ENCODE measurements around the gene HNRNPA2B1. TPM values are rescaled to one million over a fixed set of nuclear protein-coding genes. Genes with fewer than 3 reads are reported as not detected.
A peak's percentile ranks its signal among the peaks of the same experiment; 100 is the strongest.

The HNRNPA2B1 gene
- total and polyA plus RNA-seq, 2 of the 4 experiments (the other 2 are of a cell fraction) = 49.3 to 515 TPM

GRCh38 chr7:26202019-26202990 is 1.8 kb upstream of the HNRNPA2B1 start:
- in situ Hi-C loops (cut with MboI; ENCODE audit: low sequenced_read_pairs) = loop anchor here (10.0 to 25.0 kb wide), 3 partner anchors 348 to 660 kb away; partner anchors contain the start of gene SKAP2
- no peak for TF ChIP-seq NFE2L2 (IDR thresholded peaks at IDR 0.05; ENCODE audit: low read depth, low read length)
- TF ChIP-seq SMC3 (IDR thresholded peaks at IDR 0.05; ENCODE audit: low read depth, low read length) = no peak
- TF ChIP-seq CTCF (conservative IDR thresholded peaks at IDR 0.05; ENCODE audit: low read depth, low read length) = no peak
- no peak for TF ChIP-seq RCOR1 (IDR thresholded peaks at IDR 0.05; ENCODE audit: insufficient replicate concordance, low read length)
- TF ChIP-seq RFX5 (IDR thresholded peaks at IDR 0.05; ENCODE audit: low read depth, low read length) = no peak
- no peak for TF ChIP-seq MAFK (IDR thresholded peaks at IDR 0.05; ENCODE audit: low read depth, low read length)
- TF ChIP-seq BHLHE40 (IDR thresholded peaks at IDR 0.05; ENCODE audit: low read depth, low read length) = peak; percentile 27; the same call in 1 of the 2 replicates
- TF ChIP-seq MAZ (IDR thresholded peaks at IDR 0.05; ENCODE audit: borderline replicate concordance, low read depth, low read length) = 0 out of 2 replicates have a peak, but pooled peaks have one; percentile 19
- TF ChIP-seq CEBPB (IDR thresholded peaks at IDR 0.05; ENCODE audit: low read depth, low read length) = no peak
- TF ChIP-seq, protein P1, sequence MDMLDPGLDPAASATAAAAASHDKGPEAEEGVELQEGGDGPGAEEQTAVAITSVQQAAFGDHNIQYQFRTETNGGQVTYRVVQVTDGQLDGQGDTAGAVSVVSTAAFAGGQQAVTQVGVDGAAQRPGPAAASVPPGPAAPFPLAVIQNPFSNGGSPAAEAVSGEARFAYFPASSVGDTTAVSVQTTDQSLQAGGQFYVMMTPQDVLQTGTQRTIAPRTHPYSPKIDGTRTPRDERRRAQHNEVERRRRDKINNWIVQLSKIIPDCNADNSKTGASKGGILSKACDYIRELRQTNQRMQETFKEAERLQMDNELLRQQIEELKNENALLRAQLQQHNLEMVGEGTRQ (IDR thresholded peaks at IDR 0.05; ENCODE audit: low read depth, low read length) = peak; percentile 13; the same call in 1 of the 2 replicates
- no peak; the same call in 1 of the 2 replicates for TF ChIP-seq CHD1 (IDR thresholded peaks at IDR 0.05; ENCODE audit: low read depth, low read length)
- no peak for TF ChIP-seq FOS (IDR thresholded peaks at IDR 0.05; ENCODE audit: low read depth, low read length)
- TF ChIP-seq POLR2A (IDR thresholded peaks at IDR 0.05; ENCODE audit: low read depth, low read length) = peak; percentile 22; the same call in 1 of the 2 replicates

More at GRCh38 chr7:26202019-26202990, 1.8 kb upstream of the HNRNPA2B1 start:
- BruUV-seq (replicated peaks) = no TSS peak
- Histone ChIP-seq H3K4ac (ENCODE audit: low read depth, low read length) (peak overlapping the region; percentile 91), H4K5ac (ENCODE audit: low read depth, low read length) (peak overlapping the region; percentile 83), H2BK5ac (ENCODE audit: low read depth, low read length, poor library complexity, severe bottlenecking) (peak overlapping the region; percentile 96), H2AK5ac (ENCODE audit: low read depth, low read length) (peak overlapping the region; percentile 90), H3K9me1 (ENCODE audit: insufficient read depth, low read length) (no peaks in the 10 kb centered on the region; the same call in 1 of the 2 replicates), H3K27me3 (ENCODE audit: control insufficient read depth, insufficient read depth, low read length) (no peaks in the 10 kb centered on the region), H2BK120ac (ENCODE audit: low read depth, low read length) (peak overlapping the region; percentile 64; the same call in 1 of the 2 replicates), H3K23ac (ENCODE audit: low read depth, low read length) (peak overlapping the region; percentile 96), H3K4me3 (ENCODE audit: insufficient read depth, low read depth, low read length) (peak overlapping the region; percentile 81), H3K36me3 (ENCODE audit: control insufficient read depth, insufficient read depth, low read length) (peaks cover 10% of the 10 kb centered on the region), H4K8ac (ENCODE audit: low read depth in 2 of 2, low read length in 2 of 2) (peak overlapping the region; percentile 71 to 81; a peak in 3 of 4 replicates), H3K14ac (replicated peaks; ENCODE audit: low read depth, low read length) (peak overlapping the region; percentile 89), H2AFZ (replicated peaks; ENCODE audit: low read length, poor library complexity) (peak overlapping the region; percentile 93), H4K91ac (ENCODE audit: insufficient read depth, low read depth, low read length) (peak overlapping the region; percentile 81), H2BK15ac (ENCODE audit: low read depth, low read length) (0 out of 3 replicates have a peak overlapping the region, but pooled peaks have one; percentile 35), H3K56ac (ENCODE audit: extremely low read depth, insufficient read depth, low read length) (peak overlapping the region; percentile 86), H3K27ac (ENCODE audit: insufficient read depth, low read length) (peak overlapping the region; percentile 100), H4K20me1 (ENCODE audit: insufficient read depth, low read length) (peaks cover 70% of the 10 kb centered on the region), H3K4me1 (ENCODE audit: control insufficient read depth, insufficient read depth, low read length) (no peaks in the 10 kb centered on the region), H3K79me1 (ENCODE audit: low read depth in 1 of 2, low read length in 2 of 2) (peaks cover 3 to 4% of the 10 kb centered on the region in 2 experiments; a peak in 1 of 4 replicates), H2BK20ac (ENCODE audit: low read depth, low read length) (no peak overlapping the region), H3K4me2 (ENCODE audit: low read depth, low read length) (peak overlapping the region; percentile 97), H3K18ac (ENCODE audit: low read depth, low read length) (peak overlapping the region; percentile 87), H2AK9ac (replicated peaks; ENCODE audit: low read depth, low read length, poor library complexity) (peak overlapping the region; percentile 99), H3K9me3 (ENCODE audit: control insufficient read depth, insufficient read depth, low read length) (no peaks in the 10 kb centered on the region), H3K9ac (ENCODE audit: low read depth, low read length) (peak overlapping the region; percentile 99)
- dilution Hi-C loops (cut with HindIII; ENCODE audit: low sequenced_read_pairs, unreplicated experiment) (no loop called here), intact Hi-C loops (cut with micrococcal nuclease) (loop anchor here (5.0 to 10.0 kb wide), 5 partner anchors 155 to 1965 kb away; no protein-coding TSS in a partner anchor)
- no peak for DNase-seq
- ATAC-seq (ENCODE audit: low read depth) = peak; percentile 5
- ChIA-PET POLR2A (ENCODE audit: unreplicated experiment) (interaction anchor here (0.6 kb wide), 1 partner anchor 11 kb away, joined by 3 read pairs; no protein-coding TSS in a partner anchor), CTCF (no interaction called here)
- 0% methylated on average over 12 of the region's 68 CpGs; no CpG with 5 or more reads in 1 of the 2 experiments for WGBS, 2 experiments (ENCODE audit: extremely low coverage in 2 of 2, insufficient read length in 1 of 2)

Data from IMR-90 (cell line).